DLD1 (cell line): Measurements from ENCODE around the gene TENM3.
"Not testable (repeated sequence)": the region's sequence is repeated elsewhere in the genome, so short reads cannot be mapped to it uniquely, and the experiment has no call there.

Experiments
- in situ Hi-C: cut with HindIII; loops from 2 replicates; pipeline ENCODE4 v1.10.0; 2017; ENCODE audit warnings: low sequenced_read_pairs

The TENM3 gene

DNA sequence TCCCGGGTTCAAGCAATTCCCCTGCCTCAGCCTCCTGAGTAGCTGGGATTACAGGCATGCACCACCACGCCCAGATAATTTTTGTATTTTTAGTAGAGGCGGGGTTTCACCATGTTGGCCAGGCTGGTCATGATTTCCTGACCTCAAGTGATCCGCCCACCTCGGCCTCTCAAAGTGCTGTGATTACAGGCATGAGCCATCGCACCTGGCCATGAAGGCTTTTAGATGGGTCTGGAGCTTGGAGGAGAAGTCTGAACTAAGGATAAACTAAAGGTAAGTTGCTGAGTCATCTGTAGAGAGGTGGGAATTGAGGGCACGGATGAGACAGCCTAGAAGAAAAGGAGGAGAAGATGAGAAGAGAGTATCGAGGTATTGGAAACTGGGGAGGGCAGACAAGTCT lies at the start of gene TENM3:
Gene TENM3 (plus strand): TSS at position 199 of the 400 bp plus-strand sequence. CDS start 80,619 bp downstream, outside the sequence.
- in situ Hi-C loops, result not testable (repeated sequence)

GRCh38 chr4:182194091-182194824 lies 48.9 kb upstream of the TENM3 start:
- in situ Hi-C loops, result no loop called here

- in situ Hi-C loops, result no loop called here
These were observed 45.6 kb upstream of the TENM3 start for GRCh38 chr4:182197611-182198010.

- in situ Hi-C loops, result no loop called here
These were observed 41.3 kb upstream of the TENM3 start for GRCh38 chr4:182201871-182202270.

DNA sequence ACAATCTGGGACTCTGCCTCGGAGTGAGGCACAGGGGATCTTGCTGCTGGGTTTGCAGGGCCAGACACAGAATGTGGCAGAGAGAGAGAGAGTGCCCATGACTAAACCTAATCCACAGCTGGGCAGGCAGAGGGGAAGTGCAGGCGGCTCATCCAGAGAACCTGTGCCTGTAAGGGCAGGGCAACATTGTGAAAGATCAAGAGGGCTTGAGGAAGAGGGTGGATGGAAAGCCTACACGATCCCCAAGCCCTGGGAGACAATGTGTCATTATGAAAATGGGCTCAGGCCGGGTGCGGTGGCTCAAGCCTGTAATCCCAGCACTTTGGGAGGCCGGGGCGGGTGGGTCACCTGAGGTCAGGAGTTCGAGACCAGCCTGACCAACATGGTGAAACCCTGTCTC lies 40.6 kb upstream of the TENM3 start:
- in situ Hi-C loops, result no loop called here

GRCh38 chr4:182203872-182204411 lies 39.3 kb upstream of the TENM3 start:
- in situ Hi-C loops, result no loop called here

DNA sequence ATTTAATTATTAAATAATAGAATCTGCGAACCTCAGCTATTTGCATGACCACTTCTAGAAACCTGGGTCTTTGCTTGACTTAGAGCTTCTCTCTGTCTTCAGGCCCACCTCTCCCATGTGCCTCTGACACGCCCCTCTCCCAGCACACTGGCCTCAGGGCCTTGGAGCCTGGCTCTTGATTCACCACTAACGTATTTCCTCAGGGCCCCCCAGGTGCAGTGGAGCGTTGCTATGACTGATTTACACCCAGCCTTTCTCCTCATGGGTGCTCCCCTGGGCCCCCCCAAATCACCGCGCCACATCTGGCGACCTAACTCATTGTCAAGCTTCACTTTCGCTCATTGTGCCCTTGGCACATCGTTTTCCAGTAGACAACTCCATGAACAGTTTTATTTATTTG lies 37.9 kb upstream of the TENM3 start:
- in situ Hi-C loops, result no loop called here

GRCh38 chr4:182206266-182206665 lies 36.9 kb upstream of the TENM3 start:
- in situ Hi-C loops, result no loop called here

- in situ Hi-C loops, result no loop called here
These were observed 36.3 kb upstream of the TENM3 start for GRCh38 chr4:182206916-182207315.

- in situ Hi-C loops, result no loop called here
These were observed 35.3 kb upstream of the TENM3 start for GRCh38 chr4:182207830-182208396.

GRCh38 chr4:182208526-182209050 lies 34.6 kb upstream of the TENM3 start:
- in situ Hi-C loops, result no loop called here

GRCh38 chr4:182212211-182212761 lies 30.9 kb upstream of the TENM3 start:
- in situ Hi-C loops, result no loop called here

GRCh38 chr4:182213004-182213403 lies 30.2 kb upstream of the TENM3 start:
- in situ Hi-C loops, result no loop called here

GRCh38 chr4:182215148-182215547 lies 28.1 kb upstream of the TENM3 start:
- in situ Hi-C loops, result no loop called here

DNA sequence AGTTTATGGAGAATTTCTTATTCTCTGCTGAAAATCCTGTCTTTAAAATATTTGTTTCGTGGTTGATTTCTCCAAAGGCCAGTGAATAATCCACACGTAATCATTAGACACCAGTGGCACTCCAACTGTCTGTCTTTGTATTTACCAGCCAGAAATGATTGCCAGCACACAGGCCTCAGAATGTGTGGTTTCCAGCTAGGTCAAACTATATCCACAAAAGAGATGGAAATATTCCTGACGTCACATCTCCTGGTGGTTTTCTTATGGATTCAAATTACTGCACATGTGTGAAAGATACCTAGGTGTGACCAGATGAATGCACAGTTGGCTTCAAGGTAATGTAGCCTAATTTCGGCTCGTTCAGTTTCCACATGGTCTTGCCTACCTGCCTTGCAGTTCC lies 27.2 kb upstream of the TENM3 start:
- in situ Hi-C loops, result no loop called here

- in situ Hi-C loops, result no loop called here
These were observed 23.7 kb upstream of the TENM3 start for GRCh38 chr4:182219411-182220056.

- in situ Hi-C loops, result no loop called here
These were observed 21.2 kb upstream of the TENM3 start for GRCh38 chr4:182221987-182222386.

DNA sequence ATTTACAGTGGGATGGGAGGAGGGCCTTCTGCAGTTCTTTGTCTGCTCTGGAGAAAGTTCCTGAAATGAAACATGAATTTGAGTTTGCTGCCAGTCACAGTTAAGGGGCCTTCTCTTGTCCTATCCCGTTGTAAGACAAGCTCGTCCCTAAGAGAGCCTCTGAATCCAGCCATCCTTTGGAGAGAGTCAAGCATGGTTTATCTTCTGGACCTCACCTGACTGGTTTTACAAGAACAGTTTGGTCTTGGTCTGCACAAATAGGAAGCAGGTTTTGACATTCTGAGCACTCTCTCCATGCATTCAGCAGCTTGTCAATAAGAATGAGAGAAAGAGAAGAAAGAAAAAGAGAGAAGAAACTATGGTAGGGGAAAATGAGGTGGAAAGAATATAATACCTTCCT lies 20.4 kb upstream of the TENM3 start:
- in situ Hi-C loops, result no loop called here

DNA sequence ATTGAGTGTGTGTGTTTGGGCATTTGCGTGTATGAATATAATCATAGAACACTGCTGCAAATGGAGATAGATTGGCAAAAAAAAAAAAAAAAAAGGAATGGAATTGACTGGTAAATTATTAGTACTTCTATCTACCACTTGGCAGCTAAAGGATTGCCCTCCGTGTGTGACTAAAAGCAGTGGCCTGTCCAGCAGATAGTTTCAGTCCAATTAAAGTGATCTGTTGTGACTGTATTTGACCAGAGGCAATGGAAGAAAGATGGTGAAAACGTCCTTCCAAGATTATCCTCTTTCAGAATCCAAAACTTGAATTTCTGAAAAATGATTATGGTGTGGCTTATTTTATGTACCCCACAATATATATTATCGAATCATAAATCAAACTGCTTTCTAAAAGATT lies 19.5 kb upstream of the TENM3 start:
- in situ Hi-C loops, result no loop called here

DNA sequence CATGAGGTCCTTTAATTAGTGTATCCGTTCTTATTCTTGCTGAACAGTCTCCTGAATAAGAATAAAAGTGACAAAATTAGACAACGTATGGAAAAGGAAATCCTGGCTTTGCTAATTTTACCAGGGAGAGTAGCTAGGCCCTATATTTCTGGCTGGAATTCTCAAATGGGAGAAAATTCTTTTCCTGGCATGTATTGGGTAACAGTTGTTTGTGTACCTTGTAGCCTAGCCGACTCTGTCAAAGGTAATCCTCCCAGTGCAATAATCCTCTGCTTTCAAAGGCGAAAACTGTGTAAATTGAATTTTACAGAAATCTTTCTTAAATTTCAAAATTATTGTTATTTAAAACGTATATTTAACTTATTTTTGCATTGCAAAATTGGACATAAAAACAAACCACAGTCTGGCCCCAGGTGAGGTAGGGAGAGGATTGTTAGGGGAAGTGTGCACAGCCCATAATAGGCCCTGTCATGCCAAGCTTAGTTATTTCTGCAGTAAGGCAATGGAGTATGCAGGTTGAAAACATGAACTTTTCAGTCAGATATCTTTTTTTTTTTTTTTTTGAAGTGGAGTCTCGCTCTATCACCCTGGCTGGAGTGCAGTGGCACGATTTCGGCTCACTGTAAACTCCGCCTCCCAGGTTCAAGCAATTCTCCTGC lies 18.9 kb upstream of the TENM3 start:
- in situ Hi-C loops, result no loop called here
